DMS53 (cell line): ENCODE results near the gene LIN7A.
"Not testable (repeated sequence)": the region's sequence is repeated elsewhere in the genome, so short reads cannot be mapped to it uniquely, and the experiment has no call there.

Source experiments
- DNase-seq: peaks from one replicate; lab custom pipeline; 2025; lab: John Stamatoyannopoulos, UW

Gene LIN7A

GRCh38 chr12:80810874-80811273 lies 126.9 kb downstream of the LIN7A start:
- no peak for DNase-seq

GRCh38 chr12:80807640-80808288 lies 130.0 kb downstream of the LIN7A start:
- DNase-seq: peak; percentile 60

- no peak for DNase-seq
Observed at GRCh38 chr12:80805106-80805505, 132.6 kb downstream of the LIN7A start.

- no peak for DNase-seq
Observed at GRCh38 chr12:80802652-80803400, 134.9 kb downstream of the LIN7A start.

- DNase-seq: peak; percentile 15
Observed at GRCh38 chr12:80798281-80798680, 139.5 kb downstream of the LIN7A start.

- DNase-seq: no peak
Observed at GRCh38 chr12:80794551-80794950, 143.2 kb downstream of the LIN7A start.

GRCh38 chr12:80792861-80793260 lies 144.9 kb downstream of the LIN7A start:
- DNase-seq: no peak

GRCh38 chr12:80791863-80792262 lies 145.9 kb downstream of the LIN7A start:
- no peak for DNase-seq

- DNase-seq: not testable (repeated sequence)
Observed at GRCh38 chr12:80788407-80788806, 149.3 kb downstream of the LIN7A start.

GRCh38 chr12:80782963-80783470 lies 154.7 kb downstream of the LIN7A start:
- not testable (repeated sequence) for DNase-seq

GRCh38 chr12:80781313-80781712 lies 156.4 kb downstream of the LIN7A start:
- DNase-seq: no peak

GRCh38 chr12:80780746-80781145 lies 157.0 kb downstream of the LIN7A start:
- no peak for DNase-seq

- DNase-seq: peak; percentile 98
Observed at GRCh38 chr12:80778005-80778541, 159.7 kb downstream of the LIN7A start.

- peak; percentile 75 for DNase-seq
Observed at GRCh38 chr12:80777587-80777986, 160.1 kb downstream of the LIN7A start.

- DNase-seq: peak; percentile 45
Observed at GRCh38 chr12:80776706-80777105, 161.0 kb downstream of the LIN7A start.

GRCh38 chr12:80770958-80771357 lies 166.8 kb downstream of the LIN7A start:
- no peak for DNase-seq

GRCh38 chr12:80769553-80770140 lies 168.1 kb downstream of the LIN7A start:
- DNase-seq: no peak

GRCh38 chr12:80766897-80767296 lies 170.8 kb downstream of the LIN7A start:
- no peak for DNase-seq

- no peak for DNase-seq
Observed at GRCh38 chr12:80766210-80766609, 171.5 kb downstream of the LIN7A start.

- peak; percentile 90 for DNase-seq
Observed at GRCh38 chr12:80763874-80764273, 173.9 kb downstream of the LIN7A start.

GRCh38 chr12:80761838-80762237 lies 175.9 kb downstream of the LIN7A start:
- DNase-seq: no peak

GRCh38 chr12:80756875-80757274 lies 180.9 kb downstream of the LIN7A start:
- no peak for DNase-seq

- no peak for DNase-seq
Observed at GRCh38 chr12:80754274-80754673, 183.5 kb downstream of the LIN7A start.
